HepG2 (cell line): ENCODE measurements around the gene SCYL1. TPM values are rescaled to one million over a fixed set of nuclear protein-coding genes. Genes with fewer than 3 reads are reported as not detected.

Source experiments
- ATRX ChIP-seq: sonication (generic); formaldehyde crosslinking; IDR thresholded peaks from 2 replicates; pipeline ENCODE4 v1.4.0; 2020; ENCODE audit warnings: missing genetic modification reagents, borderline replicate concordance
- FOXJ3 ChIP-seq: sonication (generic); formaldehyde crosslinking; IDR thresholded peaks from 2 replicates; pipeline ENCODE4 v1.4.0; 2020; ENCODE audit warnings: missing genetic modification reagents, mild to moderate bottlenecking, borderline replicate concordance
- HNF1A ChIP-seq, 2 experiments: sonication (generic) in 1 of 2; formaldehyde crosslinking in 1 of 2; IDR thresholded peaks; 2 replicates each; pipeline versions ENCODE4 v1.4.0 to v1.6.1; 2016 to 2020; ENCODE audit warnings: borderline replicate concordance in 1 of 2, low read depth in 1 of 2, mild to moderate bottlenecking in 1 of 2, missing genetic modification reagents in 1 of 2
- KLF16 ChIP-seq, 2 experiments: sonication (generic) in 1 of 2; formaldehyde crosslinking in 1 of 2; IDR thresholded peaks; 2 replicates each; pipeline versions ENCODE4 v1.6.1 to v1.8.0; 2016 to 2023; ENCODE audit warnings: missing genetic modification reagents in 2 of 2, missing compliant biosample characterization in 1 of 2
- MIER3 ChIP-seq: IDR thresholded peaks from 2 replicates; pipeline ENCODE4 v1.6.1; 2016; ENCODE audit warnings: missing compliant biosample characterization, borderline replicate concordance
- STAT6 ChIP-seq: sonication (generic); formaldehyde crosslinking; IDR thresholded peaks from 2 replicates; pipeline ENCODE4 v1.4.0; 2020; ENCODE audit warnings: missing genetic modification reagents, mild to moderate bottlenecking, borderline replicate concordance
- TBP ChIP-seq: sonication (generic); formaldehyde crosslinking; IDR thresholded peaks from 2 replicates; pipeline ENCODE4 v1.5.0; 2020; ENCODE audit warnings: missing genetic modification reagents
- THAP7 ChIP-seq: sonication (generic); formaldehyde crosslinking; IDR thresholded peaks from 2 replicates; pipeline ENCODE4 v1.8.1; 2023; ENCODE audit warnings: mild to moderate bottlenecking, missing genetic modification reagents
- TOE1 ChIP-seq: sonication (generic); formaldehyde crosslinking; IDR thresholded peaks from 2 replicates; pipeline ENCODE4 v1.4.0; 2020; ENCODE audit warnings: mild to moderate bottlenecking, missing genetic modification reagents
- WIZ ChIP-seq: sonication (generic); formaldehyde crosslinking; IDR thresholded peaks from 2 replicates; pipeline ENCODE4 v1.5.1; 2020; ENCODE audit warnings: mild to moderate bottlenecking, missing genetic modification reagents
- polyA plus RNA-seq, 8 experiments: library from polyadenylated mRNA; depleted of rRNA in 3 of 8; stranded (reverse) in 7 of 8; unstranded in 1 of 8; fragments of >200 nt; fragmentation: Illumina TruSeq in 4 of 8; extraction: Trizol in 4 of 8; gene quantifications; 2 replicates each; pipeline versions ENCODE4 v1.2.1 to v1.2.3, GENCODE V29; 2011 to 2016; ENCODE audit warnings: low read depth in 4 of 8, missing spikeins in 1 of 8, mixed read lengths in 1 of 8; ENCODE audit not compliant: insufficient read depth in 1 of 8
- total RNA-seq, 5 experiments: library from RNA; depleted of rRNA; stranded (reverse); fragments of >200 nt; fragmentation: Illumina TruSeq; extraction: Trizol; gene quantifications; 2 replicates each; pipeline ENCODE4 v1.2.3, GENCODE V29; 2016; ENCODE audit warnings: low read depth in 1 of 5
- TF ChIP-seq, protein P1 (sequence below): sonication (generic); formaldehyde crosslinking; IDR thresholded peaks from 2 replicates; pipeline ENCODE4 v1.4.0; 2020; ENCODE audit warnings: mild to moderate bottlenecking, missing genetic modification reagents
- TF ChIP-seq, protein P2 (sequence below): sonication (generic); formaldehyde crosslinking; IDR thresholded peaks from 2 replicates; pipeline ENCODE4 v1.4.0; 2020; ENCODE audit warnings: low read depth, mild to moderate bottlenecking, missing genetic modification reagents

Gene SCYL1
- total and polyA plus RNA-seq, 2 of the 13 experiments (the other 11 are each of a cell fraction or from before 2014, with no cell fraction given) = 65.9 to 103 TPM

GRCh38 chr11:65476632-65477148, 48.2 kb upstream of the SCYL1 start (continued):
- no peak for TF ChIP-seq HNF1A (IDR thresholded peaks at IDR 0.05; ENCODE audit: low read depth)
- TF ChIP-seq HNF1A (CRISPR knock-in tag; IDR thresholded peaks at IDR 0.05; ENCODE audit: borderline replicate concordance) = no peak
- no peak for TF ChIP-seq ATRX (CRISPR knock-in tag)
- TF ChIP-seq, protein P1, sequence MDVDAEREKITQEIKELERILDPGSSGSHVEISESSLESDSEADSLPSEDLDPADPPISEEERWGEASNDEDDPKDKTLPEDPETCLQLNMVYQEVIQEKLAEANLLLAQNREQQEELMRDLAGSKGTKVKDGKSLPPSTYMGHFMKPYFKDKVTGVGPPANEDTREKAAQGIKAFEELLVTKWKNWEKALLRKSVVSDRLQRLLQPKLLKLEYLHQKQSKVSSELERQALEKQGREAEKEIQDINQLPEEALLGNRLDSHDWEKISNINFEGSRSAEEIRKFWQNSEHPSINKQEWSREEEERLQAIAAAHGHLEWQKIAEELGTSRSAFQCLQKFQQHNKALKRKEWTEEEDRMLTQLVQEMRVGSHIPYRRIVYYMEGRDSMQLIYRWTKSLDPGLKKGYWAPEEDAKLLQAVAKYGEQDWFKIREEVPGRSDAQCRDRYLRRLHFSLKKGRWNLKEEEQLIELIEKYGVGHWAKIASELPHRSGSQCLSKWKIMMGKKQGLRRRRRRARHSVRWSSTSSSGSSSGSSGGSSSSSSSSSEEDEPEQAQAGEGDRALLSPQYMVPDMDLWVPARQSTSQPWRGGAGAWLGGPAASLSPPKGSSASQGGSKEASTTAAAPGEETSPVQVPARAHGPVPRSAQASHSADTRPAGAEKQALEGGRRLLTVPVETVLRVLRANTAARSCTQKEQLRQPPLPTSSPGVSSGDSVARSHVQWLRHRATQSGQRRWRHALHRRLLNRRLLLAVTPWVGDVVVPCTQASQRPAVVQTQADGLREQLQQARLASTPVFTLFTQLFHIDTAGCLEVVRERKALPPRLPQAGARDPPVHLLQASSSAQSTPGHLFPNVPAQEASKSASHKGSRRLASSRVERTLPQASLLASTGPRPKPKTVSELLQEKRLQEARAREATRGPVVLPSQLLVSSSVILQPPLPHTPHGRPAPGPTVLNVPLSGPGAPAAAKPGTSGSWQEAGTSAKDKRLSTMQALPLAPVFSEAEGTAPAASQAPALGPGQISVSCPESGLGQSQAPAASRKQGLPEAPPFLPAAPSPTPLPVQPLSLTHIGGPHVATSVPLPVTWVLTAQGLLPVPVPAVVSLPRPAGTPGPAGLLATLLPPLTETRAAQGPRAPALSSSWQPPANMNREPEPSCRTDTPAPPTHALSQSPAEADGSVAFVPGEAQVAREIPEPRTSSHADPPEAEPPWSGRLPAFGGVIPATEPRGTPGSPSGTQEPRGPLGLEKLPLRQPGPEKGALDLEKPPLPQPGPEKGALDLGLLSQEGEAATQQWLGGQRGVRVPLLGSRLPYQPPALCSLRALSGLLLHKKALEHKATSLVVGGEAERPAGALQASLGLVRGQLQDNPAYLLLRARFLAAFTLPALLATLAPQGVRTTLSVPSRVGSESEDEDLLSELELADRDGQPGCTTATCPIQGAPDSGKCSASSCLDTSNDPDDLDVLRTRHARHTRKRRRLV (CRISPR knock-in tag) = no peak
- peak; percentile 51; the same call in 1 of the 2 replicates for TF ChIP-seq THAP7 (CRISPR knock-in tag)
- TF ChIP-seq FOXJ3 (CRISPR knock-in tag) = no peak; the same call in 1 of the 2 replicates
- no peak for TF ChIP-seq TOE1 (CRISPR knock-in tag)
- TF ChIP-seq WIZ (CRISPR knock-in tag) = no peak
- TF ChIP-seq MIER3 = no peak
- TF ChIP-seq, protein P2, sequence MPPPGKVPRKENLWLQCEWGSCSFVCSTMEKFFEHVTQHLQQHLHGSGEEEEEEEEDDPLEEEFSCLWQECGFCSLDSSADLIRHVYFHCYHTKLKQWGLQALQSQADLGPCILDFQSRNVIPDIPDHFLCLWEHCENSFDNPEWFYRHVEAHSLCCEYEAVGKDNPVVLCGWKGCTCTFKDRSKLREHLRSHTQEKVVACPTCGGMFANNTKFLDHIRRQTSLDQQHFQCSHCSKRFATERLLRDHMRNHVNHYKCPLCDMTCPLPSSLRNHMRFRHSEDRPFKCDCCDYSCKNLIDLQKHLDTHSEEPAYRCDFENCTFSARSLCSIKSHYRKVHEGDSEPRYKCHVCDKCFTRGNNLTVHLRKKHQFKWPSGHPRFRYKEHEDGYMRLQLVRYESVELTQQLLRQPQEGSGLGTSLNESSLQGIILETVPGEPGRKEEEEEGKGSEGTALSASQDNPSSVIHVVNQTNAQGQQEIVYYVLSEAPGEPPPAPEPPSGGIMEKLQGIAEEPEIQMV = no peak
- no peak for TF ChIP-seq TBP (CRISPR knock-in tag)
- no peak for TF ChIP-seq KLF16 (CRISPR knock-in tag; IDR thresholded peaks at IDR 0.05)
- TF ChIP-seq STAT6 (CRISPR knock-in tag) = no peak
